GM23248 (cell line): ENCODE measurements around the gene UBE2H. TPM values are rescaled to one million over a fixed set of nuclear protein-coding genes. Genes with fewer than 3 reads are reported as not detected.

Source experiments
- DNase-seq: peaks from one replicate; pipeline ENCODE4 v3.0.0-alpha.2; 2015
- H2AFZ ChIP-seq: fragments of 200-600 bp; sonication (generic); 2 replicates; pipeline ENCODE4 v1.6.1; 2016; ENCODE audit warnings: antibody characterized with exemption
- H3F3A ChIP-seq: fragments of 200-600 bp; sonication (generic); 2 replicates; pipeline ENCODE4 v1.6.1; 2016; ENCODE audit warnings: mild to moderate bottlenecking, antibody characterized with exemption, mixed run types; ENCODE audit not compliant: insufficient read depth
- H3K27ac ChIP-seq: fragments of 200-600 bp; sonication (generic); 2 replicates; pipeline ENCODE4 v1.5.1; 2016; ENCODE audit warnings: mild to moderate bottlenecking
- H3K27me3 ChIP-seq: fragments of 200-600 bp; sonication (generic); replicated peaks from 2 replicates; pipeline ENCODE4 v1.6.1; 2016; ENCODE audit warnings: mild to moderate bottlenecking; ENCODE audit not compliant: insufficient read depth
- H3K36me3 ChIP-seq: fragments of 200-600 bp; sonication (generic); 2 replicates; pipeline ENCODE4 v1.6.1; 2016; ENCODE audit warnings: low read depth, mild to moderate bottlenecking
- H3K4me1 ChIP-seq: fragments of 200-600 bp; sonication (generic); 2 replicates; pipeline ENCODE4 v1.6.1; 2016; ENCODE audit warnings: mild to moderate bottlenecking; ENCODE audit not compliant: insufficient read depth
- H3K4me2 ChIP-seq: fragments of 200-600 bp; sonication (generic); one replicate; pipeline ENCODE4 v1.6.1; 2016; ENCODE audit warnings: mild to moderate bottlenecking; ENCODE audit not compliant: unreplicated experiment
- H3K4me3 ChIP-seq: fragments of 200-600 bp; sonication (generic); 2 replicates; pipeline ENCODE4 v1.5.1; 2016; ENCODE audit warnings: mild to moderate bottlenecking
- H3K79me2 ChIP-seq: fragments of 200-600 bp; sonication (generic); 2 replicates; pipeline ENCODE4 v1.6.1; 2016; ENCODE audit warnings: mild to moderate bottlenecking; ENCODE audit not compliant: insufficient read depth
- H3K9ac ChIP-seq: fragments of 200-600 bp; sonication (generic); 2 replicates; pipeline ENCODE4 v1.6.1; 2016; ENCODE audit warnings: mild to moderate bottlenecking
- H3K9me2 ChIP-seq: fragments of 200-600 bp; sonication (generic); 2 replicates; pipeline ENCODE4 v1.6.1; 2016; ENCODE audit warnings: mixed run types, mild to moderate bottlenecking, moderate library complexity; ENCODE audit not compliant: insufficient read depth
- H3K9me3 ChIP-seq: fragments of 200-600 bp; sonication (generic); one replicate; pipeline ENCODE4 v1.6.1; 2017; ENCODE audit warnings: low read depth
- H4K20me1 ChIP-seq: fragments of 200-600 bp; sonication (generic); 2 replicates; pipeline ENCODE4 v1.6.0; 2016; ENCODE audit not compliant: insufficient read depth
- EZH2 ChIP-seq: fragments of 200-600 bp; sonication (generic); IDR thresholded peaks from 2 replicates; pipeline ENCODE4 v1.6.1; 2018; ENCODE audit warnings: antibody characterized with exemption, mild to moderate bottlenecking; ENCODE audit not compliant: insufficient read depth, poor library complexity, severe bottlenecking
- EZH2phosphoT487 ChIP-seq: fragments of 200-600 bp; sonication (generic); IDR thresholded peaks from 2 replicates; pipeline ENCODE4 v1.6.1; 2018; ENCODE audit warnings: antibody characterized with exemption, moderate library complexity, mild to moderate bottlenecking, low read depth; ENCODE audit not compliant: insufficient read depth
- WGBS, 2 experiments: methylation state at CpG; one replicate each; pipeline ENCODE4 v1.1.6; 2015 to 2017; ENCODE audit warnings: low lambda C conversion rate in 2 of 2, low coverage in 1 of 2; ENCODE audit errors: missing lambda C conversion rate in 2 of 2; 5-methylcytosine and 5-hydroxymethylcytosine counted together
- in situ Hi-C: fragments of 300-500 bp; cut with MboI; formaldehyde crosslinking; loops from 2 replicates; pipeline ENCODE4 v1.15.0; 2020
- polyA plus RNA-seq: library from polyadenylated mRNA; unstranded; fragments of >200 nt; fragmentation: Nextera tagmentation; extraction: Ambion mirVana; gene quantifications from 2 replicates; pipeline ENCODE4 v1.2.1, GENCODE V29; 2016
- total RNA-seq: library from RNA; depleted of rRNA; stranded (reverse); fragments of >200 nt; shearing (Covaris generic); gene quantifications from 2 replicates; pipeline ENCODE4 v1.2.3, GENCODE V29; 2014

Gene UBE2H
- total and polyA plus RNA-seq, 2 experiments from 2014 or later = 40.7 to 44.4 TPM

GRCh38 chr7:129990403-129991192, 37.8 kb upstream of the UBE2H start:
- Histone ChIP-seq H3K9me2 (no peaks in the 10 kb centered on the region), H3K27me3 (no peaks in the 10 kb centered on the region), H3K9me3 (no peaks in the 10 kb centered on the region), H3K9ac (no peak overlapping the region), H4K20me1 (no peaks in the 10 kb centered on the region), H2AFZ (no peak overlapping the region), H3K79me2 (no peaks in the 10 kb centered on the region), H3F3A (no peaks in the 10 kb centered on the region), H3K4me1 (no peaks in the 10 kb centered on the region), H3K36me3 (no peaks in the 10 kb centered on the region), H3K4me2 (no peak overlapping the region), H3K4me3 (no peak overlapping the region), H3K27ac (no peak overlapping the region)
- 86 to 89% methylated on average over 8 of the region's 8 CpGs for WGBS, 2 experiments
- in situ Hi-C loops = no loop called here
- no peak for TF ChIP-seq EZH2phosphoT487
- TF ChIP-seq EZH2 = no peak
- peak; percentile 22 for DNase-seq

DNA sequence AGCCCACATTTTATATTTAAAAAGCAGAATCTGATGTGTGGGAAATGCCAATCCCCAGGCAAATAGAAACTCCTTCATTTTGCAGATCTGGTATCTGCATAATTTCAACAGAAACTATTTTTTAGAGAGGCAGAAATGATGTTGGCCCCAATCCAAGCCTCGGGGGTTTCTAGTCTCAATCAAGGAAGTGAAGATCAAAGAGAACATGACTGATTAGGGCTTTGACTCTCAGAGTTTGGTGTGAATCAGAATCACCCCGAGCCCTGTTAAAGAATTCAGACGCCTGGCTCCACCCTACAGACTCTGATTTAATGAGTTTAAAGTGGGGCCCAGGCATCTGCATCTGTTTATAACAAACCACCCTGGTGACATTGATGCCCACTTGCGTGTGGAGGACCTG, 36.7 kb upstream of the UBE2H start:
- TF ChIP-seq EZH2 (no peak), EZH2phosphoT487 (no peak)
- Histone ChIP-seq H3K9ac (no peak overlapping the region), H3K9me2 (no peaks in the 10 kb centered on the region), H2AFZ (no peak overlapping the region), H3K4me3 (no peak overlapping the region), H3K4me2 (no peak overlapping the region), H3K4me1 (no peaks in the 10 kb centered on the region), H3K79me2 (no peaks in the 10 kb centered on the region), H3K9me3 (no peaks in the 10 kb centered on the region), H3K27me3 (no peaks in the 10 kb centered on the region), H3K27ac (no peak overlapping the region), H3K36me3 (no peaks in the 10 kb centered on the region), H4K20me1 (no peaks in the 10 kb centered on the region), H3F3A (no peaks in the 10 kb centered on the region)
- in situ Hi-C loops = no loop called here
- WGBS, 2 experiments = 41 to 43% methylated on average over 4 of the region's 4 CpGs
- DNase-seq = no peak

- Histone ChIP-seq H3K4me1 (no peaks in the 10 kb centered on the region), H2AFZ (no peak overlapping the region), H3K9me2 (no peaks in the 10 kb centered on the region), H3F3A (no peaks in the 10 kb centered on the region), H3K27ac (no peak overlapping the region), H3K36me3 (no peaks in the 10 kb centered on the region), H3K4me2 (no peak overlapping the region), H4K20me1 (no peaks in the 10 kb centered on the region), H3K27me3 (no peaks in the 10 kb centered on the region), H3K9ac (no peak overlapping the region), H3K9me3 (no peaks in the 10 kb centered on the region), H3K4me3 (no peak overlapping the region), H3K79me2 (no peaks in the 10 kb centered on the region)
- no peak for DNase-seq
- in situ Hi-C loops = no loop called here
- WGBS, 2 experiments = 81% methylated on average over 9 of the region's 9 CpGs
- TF ChIP-seq EZH2phosphoT487 (no peak), EZH2 (no peak)
Measured at GRCh38 chr7:129986600-129986999, 33.8 kb upstream of the UBE2H start.

DNA sequence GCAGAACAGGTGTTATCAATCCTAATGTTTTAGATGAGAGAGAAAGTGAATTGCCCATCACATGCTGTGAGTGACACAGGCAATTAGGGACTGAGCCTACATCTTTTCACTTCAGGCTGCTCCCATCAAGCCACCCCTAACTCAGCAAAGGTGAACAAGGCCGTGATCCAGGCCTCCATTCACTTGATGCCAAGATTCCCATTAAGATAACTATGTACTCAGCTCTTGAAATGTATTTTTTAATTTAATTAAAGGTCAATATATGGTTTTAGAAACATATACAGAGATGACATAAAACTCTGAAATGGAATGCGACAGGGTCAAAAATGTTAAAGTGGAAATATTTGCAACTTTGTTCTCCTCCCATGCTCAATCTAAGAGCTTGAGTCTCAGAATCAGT, 27.9 kb upstream of the UBE2H start:
- no peak overlapping the region for H3K27ac ChIP-seq
- H3K4me3 ChIP-seq = no peak overlapping the region
- H3K9ac ChIP-seq = no peak overlapping the region
- no peaks in the 10 kb centered on the region for H3K9me2 ChIP-seq
- TF ChIP-seq EZH2 (no peak), EZH2phosphoT487 (no peak)
- in situ Hi-C loops = no loop called here
- H3K4me1 ChIP-seq = no peaks in the 10 kb centered on the region
- H2AFZ ChIP-seq = no peak overlapping the region
- no peaks in the 10 kb centered on the region for H4K20me1 ChIP-seq
- H3K9me3 ChIP-seq = no peaks in the 10 kb centered on the region
- 84 to 95% methylated on average over 2 of the region's 2 CpGs for WGBS, 2 experiments
- no peak overlapping the region for H3K4me2 ChIP-seq
- no peaks in the 10 kb centered on the region for H3K36me3 ChIP-seq
- H3F3A ChIP-seq = no peaks in the 10 kb centered on the region
- no peaks in the 10 kb centered on the region for H3K27me3 ChIP-seq
- no peaks in the 10 kb centered on the region for H3K79me2 ChIP-seq
- DNase-seq = no peak
